Mucosa of stomach (tissue), 1 donor: ENCODE results near the gene RABGAP1L.

Experiments used
- H3K27me3 ChIP-seq: one replicate; pipeline ENCODE4 v1.7.0; 2013; ENCODE audit warnings: mild to moderate bottlenecking, low read length; ENCODE audit not compliant: control insufficient read depth, insufficient read depth
- H3K36me3 ChIP-seq: one replicate; pipeline ENCODE4 v1.7.0; 2013; ENCODE audit warnings: low read length; ENCODE audit not compliant: control insufficient read depth, insufficient read depth
- H3K4me1 ChIP-seq: one replicate; pipeline ENCODE4 v1.7.0; 2013; ENCODE audit warnings: mild to moderate bottlenecking, low read length; ENCODE audit not compliant: control insufficient read depth, insufficient read depth
- H3K4me3 ChIP-seq: one replicate; pipeline ENCODE4 v1.7.0; 2013; ENCODE audit warnings: low read length
- H3K9ac ChIP-seq: one replicate; pipeline ENCODE4 v1.7.0; 2013; ENCODE audit warnings: mild to moderate bottlenecking, low read length, moderate library complexity
- H3K9me3 ChIP-seq: one replicate; pipeline ENCODE4 v1.7.0; 2013; ENCODE audit warnings: mild to moderate bottlenecking, low read length, moderate library complexity; ENCODE audit not compliant: control insufficient read depth
- donor health status: Pancreatic carcinoma.

The RABGAP1L gene

DNA sequence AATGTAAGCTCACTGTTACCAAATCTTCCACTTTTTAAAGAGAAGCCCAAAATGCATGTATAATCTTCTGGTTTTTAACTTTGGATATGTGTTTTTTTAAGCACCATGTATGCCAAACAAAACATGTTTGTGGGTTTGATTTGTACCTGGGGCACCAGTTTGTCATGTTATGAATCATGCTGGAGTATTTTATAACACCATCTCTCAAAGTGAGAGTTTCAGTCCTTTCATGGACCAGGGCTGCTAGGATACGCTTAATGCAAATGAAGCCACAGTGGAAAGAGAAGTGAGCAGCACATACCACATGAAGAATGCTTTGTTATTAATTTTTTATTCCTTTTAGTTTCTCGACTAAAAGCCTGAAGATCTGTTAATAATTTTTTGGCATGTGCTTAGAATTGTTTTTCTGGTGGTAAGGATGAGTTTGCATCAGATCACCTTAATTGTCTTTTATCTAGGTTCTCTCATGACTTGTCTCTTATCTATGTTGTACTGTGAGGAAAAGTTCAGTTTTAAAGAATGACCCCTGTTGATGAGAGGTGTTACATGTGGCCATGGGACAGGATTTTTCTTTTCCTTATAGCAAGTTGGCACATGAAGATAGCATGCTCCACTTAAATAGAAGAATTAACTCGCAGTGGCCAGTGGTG is 2.0 kb upstream of the RABGAP1L start:
- H3K4me1 ChIP-seq, result no peaks in the 10 kb centered on the region
- no peaks in the 10 kb centered on the region for H3K36me3 ChIP-seq
- no peak overlapping the region for H3K4me3 ChIP-seq
- H3K9me3 ChIP-seq, result no peaks in the 10 kb centered on the region
- no peak overlapping the region for H3K9ac ChIP-seq
- no peaks in the 10 kb centered on the region for H3K27me3 ChIP-seq

DNA sequence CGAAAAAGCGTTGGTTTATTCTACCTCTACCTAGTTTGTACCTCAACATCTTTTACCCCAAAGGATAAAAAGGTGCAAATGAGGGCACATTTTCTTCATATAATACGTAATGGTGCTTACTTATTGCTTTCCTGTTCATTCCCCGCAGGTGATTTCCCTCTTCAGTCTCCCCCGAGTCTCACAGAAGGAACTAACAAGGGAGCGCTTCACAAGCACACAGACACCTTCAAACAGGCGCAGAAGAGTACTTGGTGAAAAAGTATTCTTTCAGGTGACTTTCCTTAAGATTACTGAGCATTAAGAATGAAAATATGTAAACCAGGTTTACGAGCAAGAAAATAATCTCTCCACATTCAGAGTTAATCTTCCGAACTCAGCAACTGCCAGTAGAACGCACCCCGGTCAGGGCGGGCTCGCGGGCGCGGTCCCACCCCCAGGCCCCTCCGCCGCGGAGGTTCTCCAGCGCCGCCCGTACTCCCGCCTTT is 511 bp upstream of the RABGAP1L start:
- peak overlapping the region; percentile 59 for H3K9ac ChIP-seq
- H3K4me3 ChIP-seq, result peak overlapping the region; percentile 37

DNA sequence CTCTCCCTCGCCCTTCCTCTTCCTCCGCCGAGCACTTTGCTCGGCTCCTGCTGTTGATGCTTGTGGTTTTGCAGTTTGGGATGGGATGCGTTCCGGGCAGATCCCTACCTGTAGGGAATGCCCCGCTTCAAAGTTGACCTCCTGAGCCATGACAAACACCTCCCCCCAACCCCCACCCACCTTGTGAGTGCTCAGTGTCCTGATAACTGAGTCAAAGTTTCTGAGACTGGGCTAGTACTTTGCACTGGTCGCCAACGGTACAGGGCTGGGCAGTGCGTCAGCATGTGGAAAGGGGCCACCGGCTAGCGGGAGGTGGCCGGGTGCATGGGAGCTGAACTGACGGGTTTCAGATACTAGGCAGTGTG is 771 bp downstream of the RABGAP1L start:
- H3K9ac ChIP-seq, result peak overlapping the region; percentile 59
- no peaks in the 10 kb centered on the region for H3K27me3 ChIP-seq
- peak overlapping the region; percentile 92 for H3K4me3 ChIP-seq
- H3K9me3 ChIP-seq, result no peaks in the 10 kb centered on the region
- H3K36me3 ChIP-seq, result no peaks in the 10 kb centered on the region
- no peaks in the 10 kb centered on the region for H3K4me1 ChIP-seq

More for the DNA sequence above, 511 bp upstream of the RABGAP1L start:
- Histone ChIP-seq H3K27me3 (no peaks in the 10 kb centered on the region), H3K9me3 (no peaks in the 10 kb centered on the region), H3K4me1 (no peaks in the 10 kb centered on the region), H3K36me3 (no peaks in the 10 kb centered on the region)

DNA sequence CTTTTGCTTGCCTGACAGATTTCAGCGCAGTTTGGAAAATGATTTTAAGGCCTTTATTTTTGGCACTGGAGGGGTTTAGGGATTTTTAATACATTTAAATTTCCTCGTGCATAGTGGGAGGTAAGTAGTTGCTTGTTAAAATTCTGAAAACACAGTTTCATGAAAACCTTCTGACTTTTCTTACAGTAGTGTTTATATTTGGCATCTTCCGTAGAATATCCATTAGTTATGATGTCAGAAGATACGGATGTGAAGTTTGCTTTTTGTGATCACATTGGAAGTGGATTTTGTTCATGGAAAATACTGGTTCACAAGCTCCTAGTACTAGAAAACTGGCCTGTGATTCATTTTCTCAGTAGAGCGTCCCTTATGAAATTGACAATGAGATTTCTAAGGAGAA is 1.3 kb downstream of the RABGAP1L start:
- no peaks in the 10 kb centered on the region for H3K27me3 ChIP-seq
- H3K9me3 ChIP-seq, result no peaks in the 10 kb centered on the region
- H3K4me3 ChIP-seq, result no peak overlapping the region
- H3K4me1 ChIP-seq, result peaks cover 2% of the 10 kb centered on the region
- no peaks in the 10 kb centered on the region for H3K36me3 ChIP-seq
- H3K9ac ChIP-seq, result peak overlapping the region; percentile 59

DNA sequence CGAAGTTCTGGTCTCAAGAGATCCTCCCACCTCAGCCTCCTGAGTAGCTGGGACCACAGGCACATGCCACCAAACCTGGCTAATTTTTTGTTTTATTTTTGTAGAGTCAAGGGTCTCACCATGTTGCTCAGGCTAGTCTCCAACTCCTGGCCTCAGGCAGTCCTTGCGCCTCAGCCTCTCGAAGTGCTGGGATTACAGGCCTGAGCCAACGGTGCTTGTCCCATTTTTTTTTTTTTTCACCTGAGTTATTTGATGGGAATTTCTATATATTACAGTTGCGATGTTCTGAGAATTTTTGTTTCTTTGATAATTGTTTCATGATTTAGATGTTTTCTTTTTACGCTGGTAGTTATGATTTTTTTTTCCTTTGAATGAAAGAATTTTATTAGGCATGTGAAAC is 2.5 kb downstream of the RABGAP1L start:
- Histone ChIP-seq H3K9me3 (no peaks in the 10 kb centered on the region), H3K36me3 (no peaks in the 10 kb centered on the region), H3K9ac (no peak overlapping the region), H3K4me3 (no peak overlapping the region), H3K4me1 (peaks cover 5% of the 10 kb centered on the region), H3K27me3 (no peaks in the 10 kb centered on the region)

DNA sequence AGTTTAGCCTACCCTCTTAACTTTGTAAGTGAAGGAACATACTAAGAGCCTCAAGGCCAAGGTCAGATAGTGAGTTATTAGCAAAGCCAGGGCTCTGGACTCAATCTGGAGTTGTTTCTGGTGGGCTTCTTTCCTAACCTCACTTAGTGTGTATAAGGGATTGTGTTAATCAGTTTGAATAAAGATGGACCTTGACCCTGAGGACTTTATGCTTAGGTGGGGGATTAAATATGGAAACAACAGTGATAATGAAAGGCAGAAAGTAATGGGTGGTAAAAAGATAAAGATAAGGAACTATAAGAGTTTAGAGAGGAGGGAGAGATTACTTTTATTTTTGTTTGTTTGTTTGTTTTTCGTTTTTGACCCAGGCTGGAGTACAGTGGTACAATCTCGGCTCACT is 5.5 kb downstream of the RABGAP1L start:
- Histone ChIP-seq H3K36me3 (no peaks in the 10 kb centered on the region), H3K27me3 (no peaks in the 10 kb centered on the region), H3K4me1 (peaks cover 5% of the 10 kb centered on the region), H3K9ac (no peak overlapping the region), H3K9me3 (no peaks in the 10 kb centered on the region), H3K4me3 (no peak overlapping the region)

DNA sequence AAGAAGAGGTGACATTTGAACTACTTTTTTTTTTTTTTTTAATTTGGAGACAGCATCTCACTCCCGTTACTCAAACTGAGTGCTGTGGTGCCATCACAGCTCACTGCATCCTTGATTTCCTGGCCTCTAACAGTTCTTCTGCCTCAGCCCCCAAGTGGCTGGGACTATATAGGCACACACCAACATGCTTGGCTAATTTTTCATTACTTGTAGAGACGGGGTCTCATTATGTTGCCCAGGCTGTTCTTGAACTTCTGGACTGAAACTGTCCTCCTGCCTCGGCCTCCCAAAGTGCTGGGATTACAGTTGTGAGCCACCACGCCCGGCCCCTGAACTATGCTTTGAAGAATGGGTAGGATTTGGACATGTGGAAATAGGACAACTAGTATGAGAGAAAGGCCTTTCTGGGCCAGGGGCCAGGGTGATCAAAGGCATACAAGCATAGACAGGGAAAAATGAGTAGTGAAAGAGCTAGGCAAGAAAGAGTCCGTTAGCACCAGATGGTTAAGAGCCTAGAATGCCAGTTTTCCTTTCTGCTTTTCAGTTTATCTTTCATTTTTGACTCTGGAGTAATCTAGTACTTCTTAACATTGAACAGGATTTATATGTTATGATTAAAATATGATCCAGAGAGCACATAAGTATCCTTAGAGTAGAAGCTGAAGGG is 6.3 kb downstream of the RABGAP1L start:
- Histone ChIP-seq H3K27me3 (no peaks in the 10 kb centered on the region), H3K4me3 (no peak overlapping the region), H3K9me3 (no peaks in the 10 kb centered on the region), H3K4me1 (peaks cover 5% of the 10 kb centered on the region), H3K36me3 (no peaks in the 10 kb centered on the region), H3K9ac (no peak overlapping the region)

DNA sequence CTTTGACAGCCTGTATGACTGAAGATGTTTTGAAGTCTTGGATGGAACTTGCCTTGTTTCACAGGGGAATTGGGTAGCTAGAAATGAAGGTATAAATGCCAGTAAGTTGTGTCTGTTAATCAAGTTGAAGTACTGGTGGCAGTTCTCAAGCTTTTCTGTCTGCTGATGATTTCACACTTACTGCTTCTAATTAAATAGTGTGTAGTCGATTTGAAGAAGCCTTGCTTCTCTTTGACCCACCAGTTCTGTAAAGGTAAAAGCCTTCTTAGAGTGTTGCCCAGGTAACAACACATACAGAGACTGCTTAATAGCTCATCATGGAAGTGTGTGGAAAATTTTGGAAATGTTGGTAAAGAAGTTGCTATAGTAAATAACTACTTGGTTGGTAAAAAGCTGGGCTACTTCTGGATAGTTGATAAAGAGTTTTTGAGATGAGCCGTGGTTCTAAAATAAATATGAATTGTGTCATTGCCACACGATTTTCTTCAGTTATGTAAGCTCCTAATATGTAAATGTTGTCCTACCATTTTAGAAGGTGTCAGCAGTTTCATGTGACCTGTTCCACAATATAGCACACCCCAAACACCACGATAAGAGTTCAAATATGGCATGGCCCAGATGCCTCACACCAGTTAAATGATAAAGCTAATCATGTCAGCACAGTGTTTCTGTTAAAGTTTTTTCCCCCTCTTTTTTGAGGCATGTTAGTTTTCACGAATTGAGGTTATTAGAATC is 7.4 kb downstream of the RABGAP1L start:
- Histone ChIP-seq H3K9ac (no peak overlapping the region), H3K4me1 (peaks cover 5% of the 10 kb centered on the region), H3K9me3 (no peaks in the 10 kb centered on the region), H3K27me3 (no peaks in the 10 kb centered on the region), H3K4me3 (no peak overlapping the region), H3K36me3 (no peaks in the 10 kb centered on the region)

DNA sequence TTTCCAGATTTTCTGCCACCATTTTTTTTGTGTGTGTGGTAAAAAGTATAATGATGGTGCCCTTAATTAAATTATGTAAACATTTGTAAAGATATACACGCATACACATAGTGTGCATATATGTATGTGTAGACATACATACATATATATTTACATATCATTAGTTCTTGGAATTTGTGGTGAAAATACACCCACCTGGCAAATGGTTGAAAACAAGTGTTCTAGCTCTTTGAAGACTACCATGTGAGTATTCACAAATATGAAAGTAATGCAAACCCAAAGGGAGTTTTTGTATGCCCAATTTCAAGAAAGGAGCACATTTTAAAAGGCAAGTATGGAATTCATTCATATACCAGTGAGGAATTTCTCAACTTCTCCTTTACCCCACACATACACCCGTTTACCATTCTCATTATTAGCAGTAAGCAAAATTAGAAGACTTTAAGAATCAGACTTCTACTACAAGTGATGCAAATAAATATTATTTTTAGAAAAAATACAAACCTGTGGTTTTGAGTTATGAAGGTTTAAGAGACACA is 8.0 kb downstream of the RABGAP1L start:
- H3K9ac ChIP-seq, result no peak overlapping the region
- H3K36me3 ChIP-seq, result no peaks in the 10 kb centered on the region
- H3K4me3 ChIP-seq, result no peak overlapping the region
- H3K27me3 ChIP-seq, result no peaks in the 10 kb centered on the region
- peaks cover 5% of the 10 kb centered on the region for H3K4me1 ChIP-seq
- H3K9me3 ChIP-seq, result no peaks in the 10 kb centered on the region

DNA sequence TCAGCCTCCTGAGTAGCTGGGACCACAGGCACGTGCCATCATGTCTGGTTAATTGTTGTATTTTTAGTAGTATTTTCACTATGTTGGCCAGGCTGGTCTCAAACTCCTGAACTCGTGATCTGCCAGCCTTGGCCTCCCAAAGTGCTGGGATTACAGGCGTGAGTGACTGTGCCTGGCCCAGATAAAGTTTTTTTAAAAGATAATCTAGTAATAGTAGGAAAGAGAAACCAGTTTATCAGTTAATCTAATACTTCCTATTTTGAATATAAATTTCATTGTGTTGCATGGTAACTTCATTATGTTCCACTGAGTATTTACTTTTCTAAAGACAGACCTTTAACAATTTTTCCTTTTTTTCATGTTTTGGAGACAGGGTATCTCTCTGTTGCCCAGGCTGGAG is 10.0 kb downstream of the RABGAP1L start:
- no peaks in the 10 kb centered on the region for H3K36me3 ChIP-seq
- H3K4me3 ChIP-seq, result no peak overlapping the region
- no peaks in the 10 kb centered on the region for H3K27me3 ChIP-seq
- H3K9ac ChIP-seq, result no peak overlapping the region
- H3K4me1 ChIP-seq, result peaks cover 5% of the 10 kb centered on the region
- H3K9me3 ChIP-seq, result no peaks in the 10 kb centered on the region

DNA sequence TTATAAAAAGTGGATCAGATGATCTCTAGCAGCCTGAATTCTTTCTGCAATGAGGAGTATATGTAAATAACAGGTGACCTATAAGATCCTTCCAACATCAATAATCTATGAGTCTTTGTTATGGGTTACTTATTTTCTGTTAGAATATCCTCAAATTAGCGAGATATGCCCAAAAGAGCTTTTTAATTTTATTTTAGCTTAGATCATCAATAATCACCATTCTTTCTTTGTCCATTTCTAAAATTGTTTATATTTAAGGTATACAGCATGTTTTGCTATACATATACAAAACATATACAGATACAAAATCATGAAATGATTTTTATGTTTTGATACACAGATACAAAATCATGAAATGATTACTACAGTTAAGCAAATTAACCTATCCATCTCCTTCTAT is 11.8 kb downstream of the RABGAP1L start:
- Histone ChIP-seq H3K4me3 (no peak overlapping the region), H3K4me1 (no peaks in the 10 kb centered on the region), H3K9me3 (no peaks in the 10 kb centered on the region), H3K36me3 (no peaks in the 10 kb centered on the region), H3K9ac (no peak overlapping the region), H3K27me3 (no peaks in the 10 kb centered on the region)
